Activated naive CD4-positive, alpha-beta T cell treated with anti-CD3 and anti-CD28 coated beads, Interleukin-2, amount 10 ng/mL, durations not matched to agents 7 days and 5 days (primary cell): Measurements from ENCODE around the gene CLIC4.

ENCODE experiments used
- CTCF ChIA-PET: fragments of 350-600 bp; sonication (Branson Sonifier 250); formaldehyde crosslinking; loops from one replicate; lab custom pipeline; 2021; ENCODE audit warnings: antibody characterized with exemption; lab: Charles Lee
- DNase-seq: peaks from one replicate; pipeline ENCODE4 v3.0.0-alpha.2; 2020
- H3K27ac Mint-ChIP-seq: one replicate; pipeline ENCODE4 v1.8.0; 2021; ENCODE audit warnings: mild to moderate bottlenecking, moderate library complexity, mixed read lengths
- H3K27me3 Mint-ChIP-seq: one replicate; pipeline ENCODE4 v1.8.0; 2021; ENCODE audit warnings: mild to moderate bottlenecking, mixed read lengths
- H3K36me3 Mint-ChIP-seq: one replicate; pipeline ENCODE4 v1.8.0; 2021; ENCODE audit warnings: mixed read lengths
- H3K4me1 Mint-ChIP-seq: one replicate; pipeline ENCODE4 v1.8.0; 2021; ENCODE audit warnings: mixed read lengths
- H3K4me3 Mint-ChIP-seq: one replicate; pipeline ENCODE4 v1.8.0; 2021; ENCODE audit warnings: mild to moderate bottlenecking, moderate library complexity, mixed read lengths
- H3K9me3 Mint-ChIP-seq: one replicate; pipeline ENCODE4 v1.8.0; 2021; ENCODE audit warnings: mixed read lengths

Gene CLIC4

DNA sequence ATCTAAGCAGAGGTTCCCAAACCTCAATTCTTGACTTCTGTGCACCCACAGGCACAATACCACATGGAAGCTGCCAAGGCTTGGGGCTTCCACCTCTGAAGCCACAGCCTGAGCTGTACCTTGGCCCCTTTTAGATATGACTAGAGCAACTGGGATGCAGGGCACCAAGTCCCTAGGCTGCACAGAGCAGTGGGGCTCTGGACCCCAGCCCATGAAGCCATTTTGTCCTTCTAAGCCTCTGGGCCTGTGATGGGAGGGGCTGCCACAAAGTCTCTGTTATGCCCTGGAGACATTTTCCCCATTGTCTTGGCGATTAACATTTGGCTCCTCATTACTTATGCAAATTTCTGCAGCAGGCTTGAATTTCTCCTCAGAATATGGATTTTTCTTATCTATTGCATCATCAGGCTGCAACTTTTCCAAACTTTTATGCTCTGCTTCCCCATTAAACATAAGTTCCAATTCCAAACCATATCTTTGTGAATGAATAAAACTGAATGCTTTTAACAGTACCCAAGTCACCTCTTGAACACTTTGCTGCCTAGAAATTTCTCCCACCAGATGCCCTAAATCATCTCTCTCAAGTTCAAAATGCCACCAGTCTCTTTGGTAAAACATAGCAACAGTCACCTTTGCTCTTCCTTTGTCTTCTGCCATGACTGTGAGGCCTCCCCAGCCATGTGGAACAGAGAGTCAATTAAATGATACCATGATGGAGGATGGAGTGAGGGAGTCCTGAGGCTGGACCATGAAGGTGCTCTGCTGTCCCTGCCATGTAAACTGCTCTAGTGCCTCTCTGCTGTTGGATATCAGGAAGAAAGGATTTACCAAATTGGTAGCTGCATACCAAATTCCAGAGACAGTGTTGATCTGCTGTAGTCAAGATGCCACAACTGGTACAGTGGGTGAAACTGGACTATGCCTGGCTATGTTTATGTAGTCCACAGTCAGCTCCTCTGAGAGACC, 147.2 kb downstream of the CLIC4 start:
- CTCF ChIA-PET, result no interaction called here
- Mint-ChIP-seq H3K4me1 (no peaks in the 10 kb centered on the region), H3K27ac (no peak overlapping the region), H3K4me3 (no peak overlapping the region), H3K9me3 (peaks cover 16% of the 10 kb centered on the region), H3K36me3 (peaks cover 8% of the 10 kb centered on the region), H3K27me3 (peaks cover 34% of the 10 kb centered on the region)
- DNase-seq, result peak; percentile 12

DNA sequence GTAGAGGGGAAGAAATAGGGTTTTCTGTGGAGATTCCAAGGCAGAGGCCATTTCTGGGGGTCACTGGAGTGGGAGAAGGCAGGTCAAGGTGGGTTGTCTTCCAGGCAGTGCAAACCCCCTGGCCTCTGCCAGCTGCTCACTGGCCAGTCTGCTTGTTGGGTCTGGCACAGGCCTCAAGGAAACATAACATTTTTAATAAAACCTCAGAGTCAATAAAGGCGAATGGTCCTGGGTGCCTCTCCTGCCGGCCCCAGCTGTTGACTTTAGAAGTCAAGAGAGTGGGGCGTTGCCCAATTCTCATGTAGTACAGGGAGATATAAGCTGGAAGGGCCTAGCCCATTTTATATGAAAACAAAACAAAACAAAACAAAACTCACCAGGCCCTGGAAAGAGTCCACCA, 148.2 kb downstream of the CLIC4 start:
- peak; percentile 9 for DNase-seq
- Mint-ChIP-seq H3K9me3 (peaks cover 16% of the 10 kb centered on the region), H3K27ac (no peak overlapping the region), H3K4me3 (no peak overlapping the region), H3K36me3 (peaks cover 8% of the 10 kb centered on the region), H3K27me3 (peaks cover 28% of the 10 kb centered on the region), H3K4me1 (peaks cover 3% of the 10 kb centered on the region)
- CTCF ChIA-PET, result no interaction called here
